Retina (tissue), 1 donor: ENCODE results near the gene SPACDR.
"Not testable (repeated sequence)": the region's sequence is repeated elsewhere in the genome, so short reads cannot be mapped to it uniquely, and the experiment has no call there.

ENCODE experiments used
- DNase-seq: peaks from one replicate; pipeline ENCODE4 v3.0.0-alpha.2; 2016

Gene SPACDR, protein sequence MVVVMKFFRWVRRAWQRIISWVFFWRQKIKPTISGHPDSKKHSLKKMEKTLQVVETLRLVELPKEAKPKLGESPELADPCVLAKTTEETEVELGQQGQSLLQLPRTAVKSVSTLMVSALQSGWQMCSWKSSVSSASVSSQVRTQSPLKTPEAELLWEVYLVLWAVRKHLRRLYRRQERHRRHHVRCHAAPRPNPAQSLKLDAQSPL

DNA sequence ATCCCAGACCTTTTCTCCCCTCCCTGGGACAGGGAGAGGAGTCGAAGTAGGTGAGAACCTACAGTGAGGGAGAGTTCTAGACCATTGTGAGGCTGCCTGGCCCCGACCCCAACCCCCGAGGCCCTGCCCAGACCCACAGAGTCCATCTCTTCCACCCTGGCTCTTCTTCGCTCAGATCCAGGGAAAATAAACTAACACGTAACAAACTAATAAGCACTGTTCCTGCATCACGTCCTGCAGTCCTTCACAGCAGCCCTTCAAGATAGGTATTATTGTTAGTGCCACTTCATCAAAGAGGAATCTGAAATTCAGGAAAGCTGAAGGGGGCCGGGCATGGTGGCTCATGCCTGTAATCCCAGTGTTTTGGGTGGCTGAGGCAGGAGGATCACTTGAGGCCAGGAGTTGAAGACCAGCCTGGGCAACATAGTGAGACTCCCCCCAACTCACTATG is at the start of gene SPACDR:
SPACDR (minus strand) TSS at position 51 of the 451 bp plus-strand sequence. CDS start 235 bp downstream, outside the sequence.
- no peak for DNase-seq

DNA sequence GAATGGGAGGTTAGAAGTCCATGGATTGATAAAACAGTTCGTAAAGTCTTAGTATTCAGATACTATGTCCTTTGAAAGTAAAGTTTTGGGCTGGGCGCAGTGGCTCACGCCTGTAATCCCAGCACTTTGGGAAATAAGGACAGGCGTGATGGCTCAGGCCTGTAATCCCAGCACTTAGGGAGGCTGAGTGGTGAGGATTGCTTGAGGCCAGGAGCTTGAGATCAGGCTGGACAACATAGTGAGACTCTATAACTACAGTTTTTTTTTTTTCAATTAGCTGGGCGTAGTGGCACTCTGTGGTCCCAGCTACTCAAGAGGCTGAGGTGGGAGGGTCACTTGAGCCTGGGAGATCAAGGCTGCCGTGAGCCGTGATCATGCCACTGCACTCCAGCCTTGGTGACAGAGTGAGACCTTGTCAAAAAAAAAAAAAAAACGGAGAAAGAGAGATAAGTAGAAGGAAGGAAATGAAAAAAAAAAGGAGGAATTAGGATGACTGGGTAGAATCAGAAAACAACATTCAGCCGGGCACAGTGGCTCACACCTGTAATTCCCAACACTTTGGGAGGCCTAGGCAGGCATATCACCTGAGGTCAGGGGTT is 49.3 kb upstream of the SPACDR start:
- DNase-seq = no peak

DNA sequence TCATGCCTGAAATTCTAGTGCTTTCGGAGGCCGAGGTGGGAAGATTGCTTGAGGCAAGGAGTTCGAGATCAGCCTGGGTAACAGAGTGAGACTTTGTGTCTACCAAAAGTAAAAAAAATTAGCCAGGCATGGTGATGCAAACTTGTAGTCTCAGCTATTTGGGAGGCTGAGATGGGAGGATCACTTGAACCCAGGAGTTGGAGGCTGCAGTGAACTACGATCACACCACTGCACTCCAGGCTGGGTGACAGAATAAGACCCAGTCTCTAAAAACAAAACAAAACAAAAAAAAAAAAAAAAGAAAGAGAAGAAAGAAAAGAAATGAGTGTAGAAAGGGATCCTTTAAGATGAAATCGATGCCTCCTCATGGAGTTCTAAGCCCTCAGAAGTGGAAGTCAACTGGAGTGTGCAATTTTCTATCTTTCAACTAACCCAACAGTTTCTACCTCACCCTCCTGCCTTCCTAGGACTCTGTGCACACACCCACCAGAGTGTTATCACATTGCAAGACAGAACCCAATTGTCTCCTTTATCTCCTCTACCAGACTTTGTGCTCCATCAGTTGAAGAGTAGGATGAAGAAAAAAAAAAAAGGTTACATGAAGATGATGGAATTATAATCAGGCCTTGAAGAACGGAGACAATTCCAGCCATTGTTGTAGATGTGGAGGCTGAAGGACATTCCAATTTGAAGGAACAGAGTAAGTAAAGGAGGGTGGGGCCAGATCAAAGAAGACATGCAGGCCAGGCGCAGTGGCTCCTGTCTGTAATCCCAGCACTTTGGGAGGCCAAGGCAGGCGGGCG is 46.6 kb upstream of the SPACDR start:
- no peak for DNase-seq

DNA sequence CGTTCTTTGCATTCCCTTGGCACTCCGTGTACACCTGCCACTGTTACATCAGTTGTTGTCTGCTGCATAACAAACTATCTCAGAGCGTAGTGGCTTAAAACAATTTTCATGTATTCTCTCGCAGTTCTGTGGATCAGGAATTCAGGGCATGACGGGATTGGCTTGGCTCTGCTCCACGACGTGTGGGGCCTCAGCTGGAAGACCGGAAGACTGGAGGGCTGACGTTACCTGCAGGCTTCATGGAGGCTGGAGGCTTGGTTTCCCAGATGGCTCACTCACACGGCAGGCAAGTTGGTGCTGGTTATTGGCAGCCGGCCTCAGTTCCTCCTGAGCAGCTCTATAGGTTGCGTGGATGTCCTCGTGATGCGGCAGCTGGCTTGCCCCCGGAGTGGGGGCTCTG is 45.2 kb upstream of the SPACDR start:
- DNase-seq = no peak

DNA sequence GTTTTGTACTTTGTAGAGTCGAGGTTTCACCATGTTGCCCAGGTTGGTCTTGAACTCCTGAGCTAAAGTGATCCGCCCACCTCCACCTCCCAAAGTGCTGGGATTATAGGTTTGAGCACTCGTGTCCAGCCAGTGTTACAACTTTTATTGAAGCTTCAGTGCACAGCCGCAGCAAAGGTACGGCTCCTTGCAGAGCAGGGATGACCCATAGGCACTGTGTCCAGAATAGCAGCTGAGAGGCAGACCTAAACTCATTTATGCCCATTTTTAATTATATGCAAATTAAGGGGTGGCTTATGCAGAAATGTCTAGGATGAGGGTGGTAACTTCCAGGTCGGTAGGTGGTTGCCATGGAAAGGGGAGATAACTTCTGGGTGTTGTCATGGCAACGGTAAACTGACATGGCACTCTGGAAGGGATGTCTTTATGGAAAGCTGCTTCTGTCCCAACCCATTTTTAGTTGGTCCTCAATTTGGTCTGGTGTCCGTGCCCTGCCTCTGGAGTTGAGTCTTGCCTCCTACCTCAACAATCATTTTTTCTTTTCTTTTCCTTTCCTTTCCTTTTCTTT is 42.4 kb upstream of the SPACDR start:
- DNase-seq = no peak

DNA sequence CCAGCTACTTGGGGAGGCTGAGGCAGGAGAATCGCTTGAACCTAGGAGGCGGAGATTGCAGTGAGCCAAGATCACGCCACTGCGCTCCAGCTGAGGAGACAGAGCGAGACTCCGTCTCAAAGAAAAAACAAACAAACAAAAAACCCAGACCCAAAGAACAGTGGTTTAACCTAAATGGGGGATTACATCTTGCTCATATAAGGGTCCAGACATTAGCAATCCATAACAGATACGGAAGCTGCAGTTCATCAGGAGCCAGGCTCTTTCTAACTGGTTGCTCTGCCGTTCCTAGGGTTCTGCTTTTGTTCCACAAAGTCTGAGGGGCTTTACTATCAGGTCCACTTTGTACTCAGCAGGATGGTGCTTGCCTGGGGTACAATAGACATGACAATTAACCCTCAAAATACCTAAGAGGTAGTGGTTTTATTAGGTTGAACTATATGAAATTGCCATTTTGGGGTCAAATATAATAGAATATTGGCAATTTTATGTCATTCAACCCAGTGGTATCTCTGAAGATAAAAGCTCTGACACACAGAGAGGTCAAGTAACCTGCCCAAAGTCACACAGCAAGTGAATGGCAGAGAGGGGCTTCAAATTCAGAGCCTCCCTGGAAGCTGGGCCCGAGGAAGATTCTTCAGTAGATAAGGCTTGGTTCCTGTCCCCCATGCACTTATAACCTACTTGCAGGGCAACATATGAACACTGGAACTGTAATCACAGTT is 41.0 kb upstream of the SPACDR start:
- no peak for DNase-seq

DNA sequence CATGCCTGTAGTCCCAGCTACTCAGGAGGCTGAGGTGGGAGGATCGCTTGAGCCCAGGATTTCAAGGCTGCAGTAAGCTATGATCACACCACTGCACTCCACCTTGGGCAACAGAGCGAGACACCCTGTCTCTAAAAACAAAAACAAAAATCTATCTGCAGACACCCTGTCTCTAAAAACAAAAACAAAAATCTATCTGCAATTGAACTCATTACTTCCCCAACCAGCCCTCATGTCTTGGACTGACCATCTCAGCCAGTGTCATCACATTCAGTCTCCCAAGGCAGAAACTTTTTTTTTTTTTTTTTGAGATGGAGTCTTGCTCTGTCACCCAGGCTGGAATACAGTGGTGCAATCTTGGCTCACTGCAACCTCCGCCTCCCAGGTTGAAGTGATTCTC is 40.0 kb upstream of the SPACDR start:
- not testable (repeated sequence) for DNase-seq

DNA sequence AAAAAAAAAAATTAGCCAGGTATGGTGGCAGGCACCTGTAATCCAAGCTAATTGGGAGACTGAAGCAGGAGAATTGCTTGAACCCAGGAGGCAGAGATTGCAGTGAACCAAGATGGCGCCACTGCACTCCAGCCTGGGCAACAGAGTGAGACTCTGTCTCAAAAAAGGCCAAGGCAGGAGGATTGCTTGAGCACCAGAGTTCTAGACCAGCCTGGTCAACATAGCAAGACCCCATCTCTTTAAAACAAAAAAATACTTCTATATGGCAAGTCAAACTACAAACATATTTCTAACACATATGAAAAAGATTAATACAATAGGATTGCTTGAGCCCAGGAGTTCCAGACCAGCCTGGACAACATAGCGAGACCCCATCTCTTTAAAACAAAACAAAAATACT is 36.7 kb upstream of the SPACDR start:
- not testable (repeated sequence) for DNase-seq

DNA sequence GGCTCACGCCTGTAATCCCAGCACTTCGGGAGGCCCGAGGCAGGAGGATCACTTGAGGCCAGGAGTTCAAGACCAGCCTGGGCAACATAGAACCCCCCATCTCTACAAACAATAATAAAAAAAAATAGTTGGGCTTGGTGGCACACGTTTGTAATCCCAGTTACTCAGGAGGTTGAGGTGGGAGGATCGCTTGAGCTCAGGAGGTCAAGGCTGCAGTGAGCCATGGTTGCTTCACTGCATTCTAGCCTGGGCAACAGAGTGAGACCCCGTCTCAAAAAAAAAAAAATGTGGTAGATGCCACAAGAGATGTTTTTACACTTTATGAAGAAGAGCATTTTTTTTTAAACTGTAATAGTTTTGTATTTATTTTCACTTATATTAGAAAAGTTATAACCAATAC is 32.4 kb upstream of the SPACDR start:
- no peak for DNase-seq

DNA sequence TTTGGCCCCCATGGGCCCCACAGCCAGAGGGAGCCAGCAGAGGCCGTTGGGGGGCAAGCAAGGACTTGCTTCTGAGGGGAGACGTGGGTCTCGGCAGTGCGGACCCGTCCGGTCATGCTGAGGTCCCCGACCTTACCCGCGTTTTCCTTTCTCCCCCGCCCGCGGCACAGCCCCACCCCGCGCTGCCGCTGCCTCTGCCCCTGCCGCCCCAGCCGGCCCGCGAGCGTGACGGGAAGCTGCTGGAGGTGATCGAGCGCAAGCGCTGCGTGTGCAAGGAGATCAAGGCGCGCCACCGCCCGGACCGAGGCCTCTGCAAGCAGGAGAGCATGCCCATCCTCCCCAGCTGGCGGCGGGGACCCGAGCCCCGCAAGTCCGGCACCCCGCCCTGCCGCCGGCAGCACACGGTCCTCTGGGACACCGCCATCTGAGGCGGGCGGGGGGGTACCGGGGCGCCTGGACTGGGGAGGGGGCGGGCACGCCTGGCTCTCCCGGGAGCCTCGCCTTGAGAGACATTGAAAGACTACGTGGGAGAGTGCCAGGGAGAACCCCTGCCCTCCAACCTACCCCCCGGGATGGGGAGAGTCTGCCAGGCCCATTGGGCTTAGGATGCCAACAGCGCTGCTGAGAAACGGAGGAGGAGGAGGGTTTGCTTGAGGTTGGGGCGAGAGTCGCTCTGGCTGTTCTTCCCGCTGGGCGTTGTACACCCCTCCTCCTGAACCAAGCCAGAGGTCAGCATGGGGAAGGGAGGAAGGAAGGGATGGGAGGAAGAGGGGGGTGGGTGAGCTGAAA is 29.6 kb upstream of the SPACDR start:
- peak; percentile 56 for DNase-seq

DNA sequence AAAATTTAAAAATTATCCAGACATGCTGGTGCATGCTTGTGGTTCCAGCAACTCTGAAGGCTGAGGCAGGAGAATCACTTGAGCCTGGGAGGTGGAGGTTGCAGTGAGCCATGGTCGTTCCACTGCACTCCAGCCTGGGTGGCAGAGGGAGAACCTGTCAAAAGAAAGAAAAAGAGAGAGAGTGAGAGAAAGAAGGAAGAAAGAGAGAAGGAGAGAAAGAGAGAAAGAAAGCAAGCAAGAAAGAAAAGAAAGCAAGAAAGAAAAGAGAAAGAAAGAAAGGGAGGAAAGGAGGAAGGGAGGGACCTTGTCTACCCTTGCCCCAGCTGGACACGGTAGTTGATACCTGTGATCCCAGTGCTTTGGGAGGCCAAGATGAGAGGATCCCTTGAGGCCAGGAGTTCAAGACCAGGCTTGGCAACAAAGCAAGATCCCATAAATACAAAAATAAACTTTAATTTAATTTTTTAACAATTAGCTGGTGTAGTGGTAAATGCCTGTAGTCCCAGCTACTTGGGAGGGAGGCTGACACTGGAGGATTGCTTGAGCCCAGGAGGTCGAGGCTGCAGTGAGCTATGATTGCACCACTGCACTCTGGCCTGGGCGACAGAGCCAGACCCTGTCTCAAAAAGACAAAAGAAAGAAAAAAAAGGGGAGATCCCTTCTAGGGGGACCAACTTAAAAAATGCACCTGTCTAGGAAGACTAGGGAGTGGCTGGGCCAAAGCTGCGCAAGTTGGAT is 28.8 kb upstream of the SPACDR start:
- DNase-seq = no peak

DNA sequence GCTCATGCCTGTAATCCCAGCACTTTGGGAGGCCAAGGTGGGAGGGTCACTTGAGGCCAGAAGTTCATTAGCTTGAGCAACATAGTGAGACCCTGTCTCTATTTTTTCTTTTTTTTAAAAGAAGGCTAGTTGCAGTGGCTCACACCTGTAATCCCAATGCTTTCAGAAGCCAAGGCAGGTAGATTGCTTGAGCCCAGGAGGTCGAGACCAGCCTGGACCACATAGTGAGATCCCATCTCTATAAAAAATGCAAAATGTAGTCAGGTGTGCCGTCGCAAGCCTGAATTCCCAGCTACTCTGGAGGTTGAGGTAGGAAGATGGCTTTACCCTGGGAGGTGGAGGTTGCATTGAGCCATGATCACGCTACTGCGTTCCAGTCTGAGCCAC is 27.1 kb upstream of the SPACDR start:
- no peak for DNase-seq

DNA sequence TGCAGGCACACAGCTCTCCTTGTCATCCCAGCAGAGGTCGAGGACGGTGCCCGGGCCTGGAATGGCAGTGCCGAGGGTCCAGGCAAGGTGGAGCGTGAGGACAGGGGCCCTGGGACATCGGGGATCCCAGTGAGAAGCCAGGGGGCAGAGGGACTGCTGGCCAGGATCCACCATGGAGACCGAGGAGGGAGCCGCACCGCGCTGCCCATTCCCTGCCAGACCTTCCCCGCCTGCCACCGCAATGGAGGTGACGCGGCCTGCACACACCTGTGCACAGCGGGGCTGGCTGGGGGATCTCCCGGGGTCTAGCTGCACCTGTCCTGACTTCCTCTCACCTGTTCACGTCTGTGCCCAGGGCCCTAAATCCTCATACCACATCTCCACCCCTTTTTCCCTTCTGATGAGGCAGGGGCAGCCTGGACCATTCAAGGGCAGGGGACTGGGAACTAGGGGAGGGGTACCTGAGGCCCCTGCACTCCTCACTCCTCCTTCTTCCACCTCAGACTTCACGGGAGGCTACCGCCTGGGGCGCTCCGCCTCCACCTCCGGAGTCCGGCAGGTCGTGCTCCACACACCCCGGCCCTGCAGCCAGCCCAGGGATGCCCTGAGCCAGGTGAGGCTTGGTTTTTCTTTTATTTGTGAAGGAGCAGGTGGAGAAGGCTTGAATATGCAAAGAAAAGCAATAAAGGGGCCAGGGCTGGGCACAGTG is 26.6 kb upstream of the SPACDR start:
- DNase-seq = no peak

DNA sequence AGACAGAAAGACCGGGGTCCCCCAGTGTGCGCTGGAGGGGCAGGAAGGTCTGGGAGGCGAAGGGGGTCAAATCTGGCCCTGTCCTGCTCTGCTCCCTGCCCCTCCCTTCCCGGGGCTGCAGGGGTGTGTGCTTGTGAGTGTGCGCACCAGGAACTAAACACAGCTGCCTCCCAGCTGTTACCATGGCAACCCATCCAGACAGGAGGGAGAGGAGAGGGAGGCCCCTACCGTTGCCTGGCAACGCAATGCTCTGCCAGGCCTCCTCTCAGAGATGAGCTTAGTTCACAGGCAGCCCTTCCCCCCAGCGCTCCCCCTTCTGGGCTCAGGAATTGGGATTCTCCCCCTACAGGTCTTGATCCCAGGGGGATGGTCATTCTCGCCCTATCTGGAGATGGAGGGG is 25.8 kb upstream of the SPACDR start:
- peak; percentile 95 for DNase-seq

DNA sequence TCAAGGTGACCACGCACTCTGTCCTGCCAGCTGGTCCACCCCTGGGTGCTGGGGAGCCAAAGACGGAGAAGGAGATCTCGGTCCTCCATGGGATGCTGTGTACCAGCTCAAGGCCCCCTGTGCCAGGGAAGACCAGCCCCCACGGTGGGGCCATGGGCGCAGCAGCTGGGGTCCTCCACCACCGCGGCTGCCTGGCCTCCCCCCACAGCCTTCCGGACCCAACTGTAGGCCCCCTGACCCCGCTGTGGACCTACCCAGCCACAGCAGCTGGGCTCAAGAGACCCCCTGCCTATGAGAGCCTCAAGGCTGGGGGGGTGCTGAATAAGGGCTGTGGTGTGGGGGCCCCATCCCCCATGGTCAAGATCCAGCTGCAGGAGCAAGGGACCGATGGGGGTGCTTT is 25.1 kb upstream of the SPACDR start:
- no peak for DNase-seq

DNA sequence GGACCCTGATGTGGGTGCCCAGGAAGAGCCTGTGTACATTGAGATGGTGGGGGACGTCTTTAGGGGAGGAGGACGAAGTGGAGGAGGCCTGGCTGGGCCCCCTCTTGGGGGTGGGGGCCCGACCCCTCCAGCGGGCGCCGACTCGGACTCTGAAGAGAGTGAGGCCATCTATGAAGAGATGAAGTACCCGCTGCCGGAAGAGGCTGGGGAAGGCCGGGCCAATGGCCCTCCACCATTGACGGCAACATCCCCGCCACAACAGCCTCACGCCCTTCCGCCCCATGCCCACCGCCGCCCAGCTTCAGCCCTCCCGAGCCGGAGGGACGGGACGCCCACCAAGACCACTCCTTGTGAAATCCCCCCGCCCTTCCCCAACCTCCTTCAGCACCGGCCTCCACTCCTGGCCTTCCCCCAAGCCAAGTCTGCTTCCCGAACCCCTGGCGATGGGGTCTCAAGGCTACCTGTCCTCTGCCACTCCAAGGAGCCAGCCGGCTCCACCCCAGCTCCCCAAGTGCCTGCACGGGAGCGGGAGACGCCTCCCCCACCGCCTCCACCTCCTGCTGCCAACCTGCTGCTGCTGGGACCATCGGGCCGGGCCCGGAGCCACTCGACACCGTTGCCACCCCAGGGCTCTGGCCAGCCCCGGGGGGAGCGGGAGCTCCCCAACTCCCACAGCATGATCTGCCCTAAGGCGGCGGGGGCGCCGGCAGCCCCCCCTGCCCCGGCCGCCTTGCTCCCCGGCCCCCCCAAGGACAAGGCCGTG is 24.5 kb upstream of the SPACDR start:
- DNase-seq = no peak

DNA sequence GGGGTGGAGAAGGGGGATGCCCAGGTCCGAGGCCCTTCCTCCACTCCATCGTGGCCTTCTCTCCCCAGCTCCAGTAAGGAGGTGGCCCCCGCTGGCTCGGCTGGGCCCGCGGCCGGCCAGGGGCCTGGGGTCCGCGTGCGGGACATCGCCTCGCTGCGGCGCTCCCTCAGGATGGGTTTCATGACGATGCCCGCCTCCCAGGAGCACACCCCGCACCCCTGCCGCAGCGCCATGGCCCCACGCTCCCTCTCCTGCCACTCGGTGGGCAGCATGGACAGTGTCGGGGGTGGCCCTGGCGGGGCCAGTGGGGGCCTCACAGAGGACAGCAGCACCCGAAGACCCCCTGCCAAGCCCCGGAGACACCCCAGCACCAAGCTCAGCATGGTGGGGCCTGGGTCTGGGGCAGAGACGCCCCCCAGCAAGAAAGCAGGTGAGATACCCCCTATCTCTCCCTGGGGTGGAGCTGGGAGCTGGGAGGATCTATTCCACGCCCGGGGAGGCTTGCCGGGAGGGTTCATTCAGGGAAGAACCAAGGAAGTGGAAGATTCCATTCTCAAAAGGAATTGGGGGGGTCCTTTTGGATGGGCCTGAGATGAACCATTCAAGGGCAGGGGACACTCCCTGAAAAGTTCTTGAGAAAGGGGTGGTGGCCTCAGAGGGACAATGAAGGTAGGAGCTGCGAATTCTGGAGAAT is 22.8 kb upstream of the SPACDR start:
- peak; percentile 56 for DNase-seq

DNA sequence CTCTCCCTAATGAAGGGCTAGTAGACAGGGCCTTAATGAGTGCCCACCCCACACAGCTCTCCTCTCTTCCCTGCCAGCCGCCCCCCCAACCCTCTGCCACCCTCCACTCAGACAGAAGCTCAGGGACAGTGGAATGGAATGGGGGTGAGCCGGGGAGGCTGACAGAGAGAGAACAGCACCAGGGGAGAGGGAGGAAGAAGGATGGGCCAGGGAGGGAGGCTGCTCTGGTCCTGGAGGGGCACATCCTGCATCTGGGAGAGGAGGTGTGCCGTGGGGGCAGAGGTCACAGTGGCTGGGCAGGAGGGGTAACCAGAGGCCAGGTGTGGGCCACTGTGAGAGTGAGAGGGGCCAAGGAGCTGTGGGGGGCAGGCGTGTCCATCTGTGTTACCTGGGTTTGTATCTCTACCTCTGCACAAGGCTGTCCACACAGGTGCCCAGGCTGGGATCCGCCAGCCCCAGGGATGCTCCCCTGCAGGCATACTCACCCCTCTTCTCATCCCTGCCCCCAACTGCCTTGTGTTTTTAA is 22.1 kb upstream of the SPACDR start:
- DNase-seq = no peak

DNA sequence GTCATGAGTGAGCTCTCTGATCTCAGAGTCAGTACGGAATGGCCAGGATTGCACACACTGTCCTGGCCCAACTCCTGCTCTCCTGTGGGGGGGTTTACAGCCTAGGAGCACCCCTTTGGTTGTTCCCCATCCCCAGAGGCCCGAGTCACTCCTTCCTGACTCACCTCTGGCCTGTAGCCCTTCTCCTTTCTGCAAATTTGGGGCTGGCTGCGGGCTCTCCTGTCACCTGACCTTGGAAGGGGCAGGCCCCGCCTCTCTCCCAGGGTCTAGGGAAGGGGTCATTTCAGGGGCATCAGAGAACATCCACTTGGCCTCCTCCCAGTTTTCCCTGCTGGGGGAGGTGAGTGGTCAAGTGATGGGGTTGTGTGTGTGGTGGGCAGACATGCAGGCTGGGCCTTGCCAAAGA is 21.4 kb upstream of the SPACDR start:
- no peak for DNase-seq
